K562 (cell line): ENCODE data around the gene LEPROT. TPM values are rescaled to one million over a fixed set of nuclear protein-coding genes. Genes with fewer than 3 reads are reported as not detected.

Experiments used
- BRD4 ChIP-seq: fragments of 200-600 bp; sonication (generic); IDR thresholded peaks from 2 replicates; pipeline ENCODE4 v1.6.1; 2017; ENCODE audit warnings: inconsistent platforms
- ELK3 ChIP-seq: fragments of 450-650 bp; formaldehyde crosslinking; IDR thresholded peaks from 2 replicates; pipeline ENCODE4 v1.4.0; 2020; ENCODE audit warnings: mild to moderate bottlenecking
- EP400 ChIP-seq: fragments of 450-650 bp; IDR thresholded peaks from 2 replicates; pipeline ENCODE4 v1.6.1; 2017; ENCODE audit warnings: antibody characterized with exemption, mild to moderate bottlenecking, moderate library complexity
- EWSR1 ChIP-seq: fragments of 450-650 bp; IDR thresholded peaks from 2 replicates; pipeline ENCODE4 v1.6.1; 2018; ENCODE audit warnings: borderline replicate concordance, mild to moderate bottlenecking, low read depth, moderate library complexity; ENCODE audit not compliant: partially characterized antibody
- GABPB2 ChIP-seq: fragments of 250-450 bp; sonication (Bioruptor Pico); conservative IDR thresholded peaks from 2 replicates; pipeline ENCODE4 v1.5.1; 2021; ENCODE audit warnings: mild to moderate bottlenecking
- KAT7 ChIP-seq: sonication (generic); formaldehyde crosslinking; IDR thresholded peaks from 2 replicates; pipeline ENCODE4 v1.8.0; 2022; ENCODE audit warnings: missing genetic modification reagents, mild to moderate bottlenecking, borderline replicate concordance
- KAT8 ChIP-seq: fragments of 450-650 bp; IDR thresholded peaks from 2 replicates; pipeline ENCODE4 v1.6.1; 2016; ENCODE audit warnings: low read depth, mild to moderate bottlenecking
- KDM5B ChIP-seq: fragments of 200-600 bp; sonication (generic); IDR thresholded peaks from 2 replicates; pipeline ENCODE4 v1.6.1; 2012; ENCODE audit warnings: low read depth, mild to moderate bottlenecking, moderate library complexity, low read length, control low read depth, inconsistent platforms; ENCODE audit not compliant: insufficient replicate concordance
- KLF1 ChIP-seq: fragments of 450-650 bp; IDR thresholded peaks from 2 replicates; pipeline ENCODE4 v1.6.1; 2016; ENCODE audit warnings: missing genetic modification characterization, missing compliant biosample characterization
- NEUROD1 ChIP-seq: fragments of 150-350 bp; IDR thresholded peaks from 2 replicates; pipeline ENCODE4 v1.6.1; 2014; ENCODE audit warnings: borderline replicate concordance, low read length, low read depth; ENCODE audit not compliant: partially characterized antibody
- NFE2 ChIP-seq: IDR thresholded peaks from 2 replicates; pipeline ENCODE4 v1.6.1; 2014; ENCODE audit warnings: antibody characterized with exemption, low read depth
- PCBP1 ChIP-seq: fragments of 200-400 bp; formaldehyde crosslinking; IDR thresholded peaks from 2 replicates; pipeline ENCODE4 v1.6.1; 2018; ENCODE audit warnings: mild to moderate bottlenecking, low read depth, low read length; ENCODE audit not compliant: poor library complexity, severe bottlenecking
- PHB2 ChIP-seq: fragments of 450-650 bp; IDR thresholded peaks from 2 replicates; pipeline ENCODE4 v1.6.1; 2017; ENCODE audit warnings: low read depth
- PTTG1 ChIP-seq: fragments of 450-650 bp; IDR thresholded peaks from 2 replicates; pipeline ENCODE4 v1.6.1; 2016; ENCODE audit warnings: low read depth, mild to moderate bottlenecking, missing genetic modification characterization, missing compliant biosample characterization
- RFX7 ChIP-seq: fragments of 250-450 bp; sonication (Bioruptor Pico); IDR thresholded peaks from 2 replicates; pipeline ENCODE4 v1.5.1; 2021; ENCODE audit warnings: mild to moderate bottlenecking
- SIN3A ChIP-seq, 2 experiments: fragments of 150-350 bp in 1 of 2; IDR thresholded peaks; 2 replicates each; pipeline ENCODE4 v1.6.1; 2011 to 2016; ENCODE audit warnings: borderline replicate concordance in 2 of 2, low read depth in 2 of 2, low read length in 2 of 2, mild to moderate bottlenecking in 2 of 2, moderate library complexity in 2 of 2; ENCODE audit not compliant: control insufficient read depth in 1 of 2
- SIN3B ChIP-seq: fragments of 450-650 bp; IDR thresholded peaks from 2 replicates; pipeline ENCODE4 v1.6.1; 2017; ENCODE audit warnings: low read depth, mild to moderate bottlenecking, moderate library complexity
- SMARCC2 ChIP-seq: fragments of 450-650 bp; IDR thresholded peaks from 2 replicates; pipeline ENCODE4 v1.6.1; 2017; ENCODE audit warnings: antibody characterized with exemption, moderate library complexity, mild to moderate bottlenecking, low read depth
- SNIP1 ChIP-seq: fragments of 450-650 bp; IDR thresholded peaks from 2 replicates; pipeline ENCODE4 v1.7.1; 2017; ENCODE audit warnings: low read depth, mild to moderate bottlenecking
- SRSF7 ChIP-seq: fragments of 200-400 bp; formaldehyde crosslinking; optimal IDR thresholded peaks from 2 replicates; pipeline ENCODE3; 2017; ENCODE audit warnings: mild to moderate bottlenecking, low read depth, low read length
- TSC22D4 ChIP-seq: fragments of 450-650 bp; IDR thresholded peaks from 2 replicates; pipeline ENCODE4 v1.6.1; 2016; ENCODE audit warnings: missing genetic modification characterization, missing biosample characterization, control low read depth
- ZC3H11A ChIP-seq: IDR thresholded peaks from 2 replicates; pipeline ENCODE4 v1.6.1; 2012; ENCODE audit warnings: low read depth, low read length, improper control_type of control experiment
- ZC3H8 ChIP-seq: fragments of 450-650 bp; IDR thresholded peaks from 2 replicates; pipeline ENCODE4 v1.6.1; 2017
- ZKSCAN1 ChIP-seq: fragments of 150-350 bp; IDR thresholded peaks from 2 replicates; pipeline ENCODE4 v1.6.1; 2016; ENCODE audit warnings: low read depth, low read length
- ZNF140 ChIP-seq: fragments of 250-450 bp; sonication (Bioruptor Pico); IDR thresholded peaks from 2 replicates; pipeline ENCODE4 v1.8.0; 2021; ENCODE audit warnings: moderate library complexity, mild to moderate bottlenecking, inconsistent platforms
- ZNF239 ChIP-seq: fragments of 250-450 bp; sonication (Bioruptor Pico); IDR thresholded peaks from 2 replicates; pipeline ENCODE4 v1.4.0; 2020; ENCODE audit warnings: mild to moderate bottlenecking
- ZNF57 ChIP-seq: fragments of 450-650 bp; formaldehyde crosslinking; IDR thresholded peaks from 2 replicates; pipeline ENCODE4 v1.4.0; 2020; ENCODE audit warnings: mild to moderate bottlenecking, moderate library complexity
- polyA plus RNA-seq, 8 experiments: library from polyadenylated mRNA; depleted of rRNA in 4 of 8; stranded (reverse) in 5 of 8; unstranded in 3 of 8; fragments of >200 nt; fragmentation: Nextera tagmentation in 2 of 8; fragmentation: Illumina TruSeq in 1 of 8; extraction: Ambion mirVana in 2 of 8; extraction: Trizol in 1 of 8; gene quantifications; 2 replicates each; pipeline versions ENCODE4 v1.2.1 to v1.2.3, GENCODE V29; 2011 to 2014; ENCODE audit warnings: inconsistent platforms in 1 of 8, missing spikeins in 1 of 8
- total RNA-seq, 7 experiments: library from RNA; depleted of rRNA in 6 of 7; stranded (reverse); fragments of >200 nt in 6 of 7; fragmentation: Illumina TruSeq in 2 of 7; extraction: Trizol in 2 of 7; gene quantifications; 2 replicates each; pipeline versions ENCODE4 v1.2.1 to v1.2.3, GENCODE V29; 2011 to 2021; ENCODE audit warnings: low replicate concordance in 1 of 7
- TF ChIP-seq, protein P1 (sequence below): fragments of 450-650 bp; IDR thresholded peaks from 2 replicates; pipeline ENCODE4 v1.6.1; 2016; ENCODE audit warnings: low read depth, mild to moderate bottlenecking, moderate library complexity
- TF ChIP-seq, protein P2 (sequence below): fragments of 250-450 bp; sonication (Bioruptor Pico); IDR thresholded peaks from 2 replicates; pipeline ENCODE4 v1.4.0; 2020

LEPROT gene
- total and polyA plus RNA-seq, 9 of the 15 experiments (the other 6 are each of a cell fraction or from before 2014, with no cell fraction given), result 28.1 to 97.5 (median 45.8) TPM

DNA sequence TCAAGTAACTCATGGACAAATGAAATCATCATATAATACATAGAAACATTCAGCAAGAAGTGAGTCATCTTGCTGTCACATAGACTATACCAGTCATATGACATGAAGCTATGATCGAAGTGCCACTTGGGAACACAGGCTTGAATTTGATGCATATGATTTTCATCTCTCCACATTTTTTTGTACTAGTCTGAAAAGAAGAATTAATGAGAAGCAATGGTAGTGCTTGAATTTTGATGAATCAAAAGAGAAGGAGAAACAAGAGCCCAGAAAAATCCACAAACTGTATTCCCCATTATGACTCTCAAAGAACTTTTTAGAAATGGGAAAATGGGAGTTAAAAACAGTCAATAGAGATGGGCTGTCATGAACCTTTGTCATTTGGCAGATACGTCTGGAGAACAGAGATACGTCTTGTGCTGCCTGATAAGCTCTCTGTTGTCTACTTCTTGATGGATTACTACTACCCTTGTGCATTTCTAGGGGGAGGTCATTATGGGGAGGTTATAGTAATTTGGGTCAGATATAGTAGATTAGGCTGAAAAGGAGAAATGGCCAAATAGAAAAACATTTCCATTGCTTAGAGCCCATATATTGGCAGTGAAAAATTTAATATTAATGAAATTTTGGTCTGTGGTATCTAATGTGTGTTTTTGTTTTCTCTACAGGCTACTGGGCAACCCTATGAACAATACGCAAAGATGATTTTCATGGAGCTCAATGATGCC lies 8.0 kb upstream of the LEPROT start (continued):
- TF ChIP-seq EP400 (peak; percentile 72), ZNF57 (CRISPR knock-in tag) (no peak), SMARCC2 (peak; percentile 98), EWSR1 (peak; percentile 71), NFE2 (peak; percentile 73), SIN3A (IDR thresholded peaks at IDR 0.05; ENCODE audit: borderline replicate concordance in 2 of 2, control insufficient read depth in 1 of 2, low read depth in 2 of 2, low read length in 2 of 2) (no peak), KLF1 (tag) (no peak), BRD4 (no peak; the same call in 1 of the 2 replicates), RFX7 (CRISPR knock-in tag) (no peak), SRSF7 (no peak), TSC22D4 (no peak), NEUROD1 (peak; percentile 87), ZNF239 (CRISPR knock-in tag) (peak; percentile 46), SNIP1 (no peak), ZC3H11A (no peak), ZC3H8 (no peak), PTTG1 (no peak), PHB2 (peak; percentile 93), SIN3B (no peak), GABPB2 (CRISPR knock-in tag) (no peak), KAT8 (no peak; the same call in 1 of the 2 replicates), ELK3 (CRISPR knock-in tag) (0 out of 2 replicates have a peak, but pooled peaks have one; percentile 15), PCBP1 (no peak), ZKSCAN1 (no peak), KAT7 (no peak; the same call in 1 of the 2 replicates), ZNF140 (CRISPR knock-in tag) (no peak), KDM5B (no peak)
- TF ChIP-seq, protein P1, sequence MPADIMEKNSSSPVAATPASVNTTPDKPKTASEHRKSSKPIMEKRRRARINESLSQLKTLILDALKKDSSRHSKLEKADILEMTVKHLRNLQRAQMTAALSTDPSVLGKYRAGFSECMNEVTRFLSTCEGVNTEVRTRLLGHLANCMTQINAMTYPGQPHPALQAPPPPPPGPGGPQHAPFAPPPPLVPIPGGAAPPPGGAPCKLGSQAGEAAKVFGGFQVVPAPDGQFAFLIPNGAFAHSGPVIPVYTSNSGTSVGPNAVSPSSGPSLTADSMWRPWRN, result peak; percentile 74
- TF ChIP-seq, protein P2, sequence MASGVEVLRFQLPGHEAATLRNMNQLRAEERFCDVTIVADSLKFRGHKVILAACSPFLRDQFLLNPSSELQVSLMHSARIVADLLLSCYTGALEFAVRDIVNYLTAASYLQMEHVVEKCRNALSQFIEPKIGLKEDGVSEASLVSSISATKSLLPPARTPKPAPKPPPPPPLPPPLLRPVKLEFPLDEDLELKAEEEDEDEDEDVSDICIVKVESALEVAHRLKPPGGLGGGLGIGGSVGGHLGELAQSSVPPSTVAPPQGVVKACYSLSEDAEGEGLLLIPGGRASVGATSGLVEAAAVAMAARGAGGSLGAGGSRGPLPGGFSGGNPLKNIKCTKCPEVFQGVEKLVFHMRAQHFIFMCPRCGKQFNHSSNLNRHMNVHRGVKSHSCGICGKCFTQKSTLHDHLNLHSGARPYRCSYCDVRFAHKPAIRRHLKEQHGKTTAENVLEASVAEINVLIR (CRISPR knock-in tag), result no peak
